Measurements from ENCODE around the gene ARID3A. TPM values are rescaled to one million over a fixed set of nuclear protein-coding genes. Genes with fewer than 3 reads are reported as not detected.

Gene ARID3A
- total and polyA plus RNA-seq, 2 of the 4 experiments (the other 2 are of a cell fraction): 16.0 to 23.1 TPM

DNA sequence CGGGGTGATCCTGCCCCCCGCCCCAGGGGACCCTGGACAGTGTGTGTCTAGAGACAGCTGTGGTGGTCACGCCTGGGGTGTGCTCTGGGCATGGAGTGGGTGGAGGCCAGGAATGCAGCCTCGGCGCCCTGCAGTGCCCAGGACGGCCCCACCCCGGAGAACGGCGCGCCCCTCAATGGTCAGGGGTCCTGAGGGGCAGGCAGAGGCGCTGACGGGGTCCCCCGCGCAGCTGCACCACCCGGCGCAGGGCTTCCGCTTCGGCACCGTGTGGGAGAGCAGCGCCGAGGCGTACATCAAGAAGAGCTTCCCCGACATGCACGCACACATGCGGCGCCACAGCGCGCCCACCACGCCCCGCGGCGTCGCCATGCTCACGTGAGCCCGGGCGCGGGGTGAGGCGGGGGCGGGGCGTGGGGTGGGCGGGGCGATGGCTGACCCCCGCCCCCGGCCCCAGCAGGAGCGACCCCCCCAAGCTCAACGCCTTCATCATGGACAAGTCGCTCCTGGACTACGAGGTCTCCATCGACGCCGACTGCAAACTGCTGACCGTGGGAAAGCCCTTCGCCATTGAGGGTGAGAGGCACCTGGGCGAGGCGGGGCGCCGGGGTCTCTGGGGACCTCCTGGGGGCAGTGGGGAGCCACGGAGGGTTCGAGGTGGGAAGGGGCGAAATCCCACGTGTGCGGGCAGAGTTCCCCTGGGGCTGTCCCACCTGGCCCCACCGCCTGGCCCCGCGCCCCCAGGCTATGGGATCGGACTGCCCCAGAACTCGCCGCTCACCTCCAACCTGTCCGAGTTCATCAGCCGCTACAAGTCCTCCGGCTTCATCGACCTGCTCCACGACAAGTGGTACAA is 81.8 kb downstream of the ARID3A start:
- no peaks in the 10 kb centered on the region for H3K9me1 ChIP-seq (ENCODE audit: insufficient read depth, low read length)
- no peak overlapping the region for H3K9ac ChIP-seq (ENCODE audit: low read depth, low read length)
- no peak overlapping the region for H2BK5ac ChIP-seq (ENCODE audit: low read depth, low read length, poor library complexity, severe bottlenecking)
- no peak overlapping the region for H3K4ac ChIP-seq (ENCODE audit: low read depth, low read length)
- H3K23ac ChIP-seq (ENCODE audit: low read depth, low read length): no peak overlapping the region
- WGBS, 2 experiments (ENCODE audit: extremely low coverage in 2 of 2, insufficient read length in 1 of 2): 97% methylated on average over 32 of the region's 73 CpGs; no CpG with 5 or more reads in 1 of the 2 experiments
- no peak overlapping the region for H2BK120ac ChIP-seq (ENCODE audit: low read depth, low read length)
- H4K91ac ChIP-seq (ENCODE audit: insufficient read depth, low read depth, low read length): no peak overlapping the region
- peak overlapping the region; percentile 32 for H2AFZ ChIP-seq (replicated peaks; ENCODE audit: low read length, poor library complexity)
- ChIA-PET CTCF (no interaction called here), POLR2A (ENCODE audit: unreplicated experiment) (no interaction called here)
- in situ Hi-C loops (cut with MboI; ENCODE audit: low sequenced_read_pairs) (no loop called here), dilution Hi-C loops (cut with HindIII; ENCODE audit: low sequenced_read_pairs, unreplicated experiment) (no loop called here), intact Hi-C loops (cut with micrococcal nuclease) (loop anchor here (2.0 kb wide), 1 partner anchor 233 kb away; the partner anchor contains the start of gene ATP5F1D)
- no peak for ATAC-seq (ENCODE audit: low read depth)
- H3K4me3 ChIP-seq (ENCODE audit: insufficient read depth, low read depth, low read length): no peak overlapping the region
- H2AK5ac ChIP-seq (ENCODE audit: low read depth, low read length): peak overlapping the region; percentile 28; the same call in 1 of the 2 replicates
- peaks cover 25% of the 10 kb centered on the region; the same call in 1 of the 2 replicates for H3K36me3 ChIP-seq (ENCODE audit: control insufficient read depth, insufficient read depth, low read length)
- no peak overlapping the region for H2AK9ac ChIP-seq (replicated peaks; ENCODE audit: low read depth, low read length, poor library complexity)
- no peak overlapping the region for H4K8ac ChIP-seq (ENCODE audit: low read depth in 2 of 2, low read length in 2 of 2)
- DNase-seq: no peak
- no peak overlapping the region for H3K14ac ChIP-seq (replicated peaks; ENCODE audit: low read depth, low read length)
- H4K20me1 ChIP-seq (ENCODE audit: insufficient read depth, low read length): peaks cover 26% of the 10 kb centered on the region
- H3K27ac ChIP-seq (ENCODE audit: insufficient read depth, low read length): no peak overlapping the region
- H3K27me3 ChIP-seq (ENCODE audit: control insufficient read depth, insufficient read depth, low read length): no peaks in the 10 kb centered on the region
- no peak overlapping the region for H3K4me2 ChIP-seq (ENCODE audit: low read depth, low read length)
- no peak for TF ChIP-seq CEBPB (IDR thresholded peaks at IDR 0.05; ENCODE audit: low read depth, low read length)
- no peak for TF ChIP-seq MAZ (IDR thresholded peaks at IDR 0.05; ENCODE audit: borderline replicate concordance, low read depth, low read length)
- TF ChIP-seq, protein P1, sequence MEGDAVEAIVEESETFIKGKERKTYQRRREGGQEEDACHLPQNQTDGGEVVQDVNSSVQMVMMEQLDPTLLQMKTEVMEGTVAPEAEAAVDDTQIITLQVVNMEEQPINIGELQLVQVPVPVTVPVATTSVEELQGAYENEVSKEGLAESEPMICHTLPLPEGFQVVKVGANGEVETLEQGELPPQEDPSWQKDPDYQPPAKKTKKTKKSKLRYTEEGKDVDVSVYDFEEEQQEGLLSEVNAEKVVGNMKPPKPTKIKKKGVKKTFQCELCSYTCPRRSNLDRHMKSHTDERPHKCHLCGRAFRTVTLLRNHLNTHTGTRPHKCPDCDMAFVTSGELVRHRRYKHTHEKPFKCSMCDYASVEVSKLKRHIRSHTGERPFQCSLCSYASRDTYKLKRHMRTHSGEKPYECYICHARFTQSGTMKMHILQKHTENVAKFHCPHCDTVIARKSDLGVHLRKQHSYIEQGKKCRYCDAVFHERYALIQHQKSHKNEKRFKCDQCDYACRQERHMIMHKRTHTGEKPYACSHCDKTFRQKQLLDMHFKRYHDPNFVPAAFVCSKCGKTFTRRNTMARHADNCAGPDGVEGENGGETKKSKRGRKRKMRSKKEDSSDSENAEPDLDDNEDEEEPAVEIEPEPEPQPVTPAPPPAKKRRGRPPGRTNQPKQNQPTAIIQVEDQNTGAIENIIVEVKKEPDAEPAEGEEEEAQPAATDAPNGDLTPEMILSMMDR (conservative IDR thresholded peaks at IDR 0.05; ENCODE audit: low read depth, low read length): no peak
- no peak for TF ChIP-seq RFX5 (IDR thresholded peaks at IDR 0.05; ENCODE audit: low read depth, low read length)
- no peak for TF ChIP-seq RAD21 (IDR thresholded peaks at IDR 0.05; ENCODE audit: low read length)
- TF ChIP-seq NFE2L2 (IDR thresholded peaks at IDR 0.05; ENCODE audit: low read depth, low read length): no peak
- no peak for TF ChIP-seq MXI1 (IDR thresholded peaks at IDR 0.05; ENCODE audit: borderline replicate concordance, low read depth, low read length)
- no peak for TF ChIP-seq SMC3 (IDR thresholded peaks at IDR 0.05; ENCODE audit: low read depth, low read length)
- TF ChIP-seq BHLHE40 (IDR thresholded peaks at IDR 0.05; ENCODE audit: low read depth, low read length): no peak
- no peak for TF ChIP-seq POLR2A (IDR thresholded peaks at IDR 0.05; ENCODE audit: low read depth, low read length)
- no peak overlapping the region for H3K56ac ChIP-seq (ENCODE audit: extremely low read depth, insufficient read depth, low read length)
- peaks cover 0 to 16% of the 10 kb centered on the region in 2 experiments; a peak in 3 of 4 replicates for H3K79me1 ChIP-seq (ENCODE audit: low read depth in 1 of 2, low read length in 2 of 2)
- no peak overlapping the region for H2BK20ac ChIP-seq (ENCODE audit: low read depth, low read length)
- no TSS peak for BruUV-seq (replicated peaks)
- H3K18ac ChIP-seq (ENCODE audit: low read depth, low read length): no peak overlapping the region
- peaks cover 17% of the 10 kb centered on the region for H3K4me1 ChIP-seq (ENCODE audit: control insufficient read depth, insufficient read depth, low read length)
- H2BK15ac ChIP-seq (ENCODE audit: low read depth, low read length): no peak overlapping the region
- no peaks in the 10 kb centered on the region for H3K9me3 ChIP-seq (ENCODE audit: control insufficient read depth, insufficient read depth, low read length)
- H4K5ac ChIP-seq (ENCODE audit: low read depth, low read length): no peak overlapping the region

Data from IMR-90 (cell line).